H1 (cell line): ENCODE measurements around the gene TMEM178B. TPM values are rescaled to one million over a fixed set of nuclear protein-coding genes. Genes with fewer than 3 reads are reported as not detected.

Source experiments
- ATF2 ChIP-seq: IDR thresholded peaks from 2 replicates; pipeline ENCODE4 v1.6.1; 2012; ENCODE audit warnings: low read length, inconsistent platforms
- BACH1 ChIP-seq: IDR thresholded peaks from 2 replicates; pipeline ENCODE4 v1.6.1; 2012; ENCODE audit warnings: low read length, improper control_type of control experiment
- CHD7 ChIP-seq: fragments of 300-600 bp; sonication (generic); IDR thresholded peaks from 2 replicates; pipeline ENCODE4 v1.7.1; 2012; ENCODE audit warnings: low read length, moderate library complexity, mild to moderate bottlenecking, inconsistent platforms; ENCODE audit not compliant: insufficient replicate concordance
- EP300 ChIP-seq, 2 experiments: IDR thresholded peaks; 1 replicate in 1 of 2; 2 replicates in 1 of 2; pipeline ENCODE4 v1.6.1; 2011 to 2012; ENCODE audit warnings: low read depth in 2 of 2, low read length in 2 of 2, mild to moderate bottlenecking in 2 of 2, borderline replicate concordance in 1 of 2, inconsistent platforms in 1 of 2, moderate library complexity in 1 of 2
- HDAC2 ChIP-seq, 2 experiments: fragments of 300-600 bp in 1 of 2; sonication (generic) in 1 of 2; IDR thresholded peaks; 2 replicates each; pipeline ENCODE4 v1.6.1; 2011 to 2012; ENCODE audit warnings: low read depth in 2 of 2, low read length in 2 of 2, mild to moderate bottlenecking in 2 of 2, moderate library complexity in 2 of 2, borderline replicate concordance in 1 of 2, inconsistent platforms in 1 of 2
- RXRA ChIP-seq: IDR thresholded peaks from 2 replicates; pipeline ENCODE4 v1.6.1; 2011; ENCODE audit warnings: low read depth, mild to moderate bottlenecking, low read length, moderate library complexity; ENCODE audit not compliant: insufficient read depth
- SIRT6 ChIP-seq: IDR thresholded peaks from one replicate; pipeline ENCODE4 v1.7.1; 2012; ENCODE audit warnings: low read length, inconsistent platforms
- SRF ChIP-seq: IDR thresholded peaks from 2 replicates; pipeline ENCODE4 v1.6.1; 2011; ENCODE audit warnings: mild to moderate bottlenecking, low read depth, low read length, moderate library complexity
- TEAD4 ChIP-seq: IDR thresholded peaks from 2 replicates; pipeline ENCODE4 v1.6.1; 2012; ENCODE audit warnings: low read depth, low read length, inconsistent platforms, mixed read lengths
- polyA plus RNA-seq, 7 experiments: library from polyadenylated mRNA; depleted of rRNA in 3 of 7; stranded (reverse) in 5 of 7; unstranded in 2 of 7; fragments of >200 nt in 5 of 7; fragments of 200-250 nt in 2 of 7; gene quantifications; 1 replicate in 5 of 7; 2 replicates in 1 of 7; 4 replicates in 1 of 7; pipeline versions ENCODE4 v1.2.1 to v1.2.3, GENCODE V29; 2011 to 2013; ENCODE audit warnings: missing spikeins in 2 of 7, mixed read lengths in 2 of 7
- total RNA-seq: library from RNA; stranded (reverse); fragmentation: NEBNext Ultra II Directional; extraction: Animal tissue kit (Norgen Biotek cat#: 25700); gene quantifications from 2 replicates; pipeline ENCODE4 v1.2.1, GENCODE V29; 2021

TMEM178B gene
- total and polyA plus RNA-seq, 2 of the 8 experiments (the other 6 are each of a cell fraction or from before 2014, with no cell fraction given): 5.3 to 18.1 TPM

DNA sequence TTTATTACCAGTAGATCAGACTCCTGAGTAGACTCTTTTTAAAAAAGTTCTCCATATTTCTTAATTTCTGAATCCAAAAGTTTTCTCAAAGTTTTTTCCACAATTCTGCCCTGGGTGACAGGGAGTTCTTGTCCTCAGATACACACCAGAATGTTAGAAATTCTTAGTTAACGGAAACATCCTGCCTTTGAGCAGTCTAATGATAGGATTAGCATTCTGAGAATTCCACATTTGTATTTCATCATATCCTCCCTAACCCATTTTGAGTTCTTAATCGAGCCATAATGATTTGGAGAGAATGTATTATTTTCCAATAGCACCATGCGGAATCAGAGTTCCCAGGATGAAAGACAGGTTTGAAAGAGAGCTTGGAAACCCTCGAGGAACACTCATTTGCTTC lies 30.2 kb upstream of the TMEM178B start (continued):
- no peak for TF ChIP-seq CHD7
- no peak for TF ChIP-seq TEAD4
- no peak for TF ChIP-seq SIRT6
- no peak for TF ChIP-seq EP300 (IDR thresholded peaks at IDR 0.05; ENCODE audit: borderline replicate concordance in 1 of 2, low read depth in 2 of 2, low read length in 2 of 2)
- no peak for TF ChIP-seq SRF
- TF ChIP-seq RXRA: no peak
- TF ChIP-seq BACH1: no peak
- no peak for TF ChIP-seq ATF2
- TF ChIP-seq HDAC2 (IDR thresholded peaks at IDR 0.05; ENCODE audit: borderline replicate concordance in 1 of 2, low read depth in 2 of 2, low read length in 2 of 2): no peak
